CD4-positive, alpha-beta T cell treated with Interleukin-12 subunit alpha and Interleukin-12 subunit beta, for 1 hour (primary cell): ENCODE measurements around the gene SORCS2.
"Not testable (repeated sequence)": the region's sequence is repeated elsewhere in the genome, so short reads cannot be mapped to it uniquely, and the experiment has no call there.

Source experiments
- DNase-seq: peaks from one replicate; pipeline ENCODE4 v3.0.0-alpha.2; 2020

SORCS2 gene

DNA sequence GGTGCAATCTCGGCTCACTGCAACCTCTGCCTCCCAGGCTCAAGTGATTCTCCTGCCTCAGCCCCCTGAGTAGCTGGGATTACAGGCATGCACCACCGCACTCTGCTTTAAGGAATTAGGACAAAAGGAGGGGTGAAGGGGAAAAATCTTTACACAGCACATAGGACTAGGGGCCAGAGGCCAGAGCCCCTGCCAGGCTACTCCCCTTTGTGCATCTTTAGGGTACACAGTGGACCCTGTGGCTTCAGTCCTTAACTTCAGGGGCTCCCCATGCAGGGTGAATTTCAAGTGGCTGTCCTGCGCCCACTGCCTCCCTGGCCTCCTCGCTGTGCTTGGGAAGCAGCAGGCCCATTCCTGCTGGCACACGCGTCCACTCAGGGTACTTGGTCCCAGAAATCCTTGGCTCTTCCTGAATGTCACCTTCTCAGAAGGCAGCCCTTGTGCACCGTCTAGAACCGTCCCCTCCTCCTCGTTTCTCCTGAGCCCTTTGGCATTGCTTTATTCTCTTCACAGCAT, 381.3 kb downstream of the SORCS2 start:
- no peak for DNase-seq

DNA sequence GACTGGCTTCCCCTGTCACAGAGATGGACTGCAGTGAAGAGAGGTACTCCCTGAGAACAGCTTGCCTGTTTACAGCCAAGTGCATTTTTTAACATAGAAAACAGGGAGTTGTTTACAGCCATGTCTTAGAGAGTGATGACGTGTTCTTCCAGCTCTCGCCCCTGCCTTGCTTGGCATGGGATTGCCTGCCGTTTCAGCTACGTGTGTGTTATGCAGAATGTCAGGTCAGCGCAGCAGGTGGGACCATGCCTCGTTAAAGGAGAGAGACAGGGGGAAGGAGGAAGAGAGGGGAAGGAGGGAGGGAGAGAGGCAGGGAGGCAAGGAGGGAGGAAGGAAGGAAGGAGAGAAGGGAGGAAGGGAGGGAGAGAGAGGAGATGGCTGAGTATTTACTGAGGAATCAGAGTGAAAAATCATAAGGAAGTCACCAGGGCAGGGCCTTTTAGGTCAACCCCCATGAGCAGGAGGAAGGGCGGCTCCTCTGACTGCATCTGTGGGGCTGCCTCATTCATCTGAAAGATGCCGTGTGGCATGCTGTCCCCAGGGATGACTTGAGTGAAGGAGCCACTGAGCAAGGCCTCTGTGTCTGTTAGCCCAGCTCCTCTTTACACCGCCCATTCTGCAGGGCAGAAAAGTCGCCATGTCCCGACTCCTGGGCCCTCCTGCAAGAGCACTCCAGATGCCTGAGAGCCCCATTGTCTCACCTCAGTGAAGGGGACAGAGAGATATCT, 382.1 kb downstream of the SORCS2 start:
- DNase-seq, result no peak

DNA sequence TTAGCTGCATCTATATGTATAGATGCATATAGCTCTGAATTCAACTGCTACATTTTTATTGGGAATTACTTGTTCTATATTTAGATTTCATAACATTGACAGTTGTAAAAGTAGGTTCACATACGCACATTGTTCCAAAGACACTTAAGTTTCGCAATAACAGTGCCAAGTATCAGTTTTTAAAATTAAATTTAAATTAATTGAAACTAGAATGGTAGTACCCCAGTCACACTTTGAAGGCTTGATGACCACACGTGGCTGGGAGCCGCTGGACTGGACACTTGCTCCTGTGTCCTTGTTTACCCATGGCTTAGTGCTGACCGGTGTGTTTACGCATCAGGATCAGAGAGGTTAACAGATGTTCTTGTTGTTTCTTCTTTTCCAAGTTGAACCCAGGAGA, 383.1 kb downstream of the SORCS2 start:
- no peak for DNase-seq

DNA sequence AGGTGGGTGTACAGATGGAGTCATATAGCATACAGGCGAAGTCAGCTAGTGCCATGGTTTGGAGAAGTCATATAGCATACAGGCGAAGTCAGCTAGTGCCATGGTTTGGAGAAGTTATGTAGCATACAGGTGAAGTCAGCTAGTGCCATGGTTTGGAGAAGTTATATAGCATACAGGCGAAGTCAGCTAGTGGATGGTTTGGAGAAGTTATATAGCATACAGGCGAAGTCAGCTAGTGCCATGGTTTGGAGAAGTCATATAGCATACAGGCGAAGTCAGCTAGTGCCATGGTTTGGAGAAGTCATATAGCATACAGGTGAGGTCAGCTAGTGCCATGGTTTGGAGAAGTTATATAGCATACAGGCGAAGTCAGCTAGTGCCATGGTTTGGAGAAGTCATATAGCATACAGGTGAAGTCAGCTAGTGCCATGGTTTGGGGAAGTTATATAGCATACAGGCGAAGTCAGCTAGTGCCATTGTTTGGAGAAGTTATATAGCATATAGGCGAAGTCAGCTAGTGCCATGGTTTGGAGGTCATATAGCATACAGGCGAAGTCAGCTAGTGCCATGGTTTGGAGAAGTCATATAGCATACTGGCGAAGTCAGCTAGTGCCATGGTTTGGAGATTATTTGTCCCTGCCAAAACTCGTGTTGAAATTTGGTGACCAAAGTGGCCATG, 385.2 kb downstream of the SORCS2 start:
- not testable (repeated sequence) for DNase-seq

DNA sequence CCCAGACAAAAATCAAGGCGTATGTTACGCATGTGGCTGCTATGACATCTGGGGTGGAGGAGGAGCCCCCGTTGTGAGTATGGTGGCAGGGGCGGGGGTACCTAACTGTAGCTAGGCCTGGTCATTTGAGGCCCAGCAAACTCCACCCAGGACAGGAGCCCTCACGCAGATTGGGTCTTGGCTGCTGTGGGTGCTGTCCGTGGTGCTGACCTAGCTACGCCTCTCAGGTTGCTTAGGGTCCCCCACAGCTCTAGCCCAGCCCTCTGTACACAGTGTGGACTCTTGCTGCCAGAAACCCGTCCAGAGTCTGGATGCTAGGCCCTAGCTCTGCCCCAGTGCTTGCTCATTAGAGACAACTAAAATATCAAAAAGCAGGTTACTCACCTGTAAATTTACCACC, 389.1 kb downstream of the SORCS2 start:
- no peak for DNase-seq

DNA sequence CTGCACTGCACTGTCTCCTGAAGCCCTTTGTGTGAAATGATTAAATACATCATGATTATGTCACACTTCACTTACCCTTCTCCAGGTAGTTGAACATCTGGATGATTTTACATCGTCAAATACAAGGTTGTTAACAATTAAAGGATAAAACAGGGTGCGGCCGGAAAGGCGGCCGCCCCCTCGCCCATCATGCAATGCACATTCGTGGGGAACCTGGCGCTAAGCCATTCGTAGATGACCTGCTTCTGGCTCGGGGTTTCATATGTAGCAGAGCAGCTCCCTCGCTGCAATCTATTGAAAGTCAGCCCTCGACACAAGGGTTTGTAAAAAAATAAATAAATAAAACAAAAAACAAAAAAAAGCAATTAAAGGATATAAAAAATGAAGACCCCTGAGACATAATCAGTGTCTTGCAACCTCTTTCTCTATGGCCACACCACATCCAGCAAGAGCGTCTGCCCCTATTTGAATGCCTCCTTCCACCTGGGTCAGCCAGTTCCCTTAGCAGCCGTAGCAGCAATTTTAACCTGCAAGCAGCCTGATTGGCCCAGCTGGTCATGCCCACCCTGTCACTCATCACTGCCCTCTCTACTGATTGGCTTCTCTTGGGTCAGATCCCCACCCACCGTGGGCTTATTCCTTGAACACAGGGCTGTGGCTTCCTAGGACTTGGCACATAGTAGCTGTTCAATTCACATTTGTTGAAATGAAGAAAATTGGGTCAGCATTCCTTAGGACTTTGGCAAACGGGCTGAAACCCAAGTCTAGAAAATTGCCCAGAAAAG, 390.2 kb downstream of the SORCS2 start:
- no peak for DNase-seq

DNA sequence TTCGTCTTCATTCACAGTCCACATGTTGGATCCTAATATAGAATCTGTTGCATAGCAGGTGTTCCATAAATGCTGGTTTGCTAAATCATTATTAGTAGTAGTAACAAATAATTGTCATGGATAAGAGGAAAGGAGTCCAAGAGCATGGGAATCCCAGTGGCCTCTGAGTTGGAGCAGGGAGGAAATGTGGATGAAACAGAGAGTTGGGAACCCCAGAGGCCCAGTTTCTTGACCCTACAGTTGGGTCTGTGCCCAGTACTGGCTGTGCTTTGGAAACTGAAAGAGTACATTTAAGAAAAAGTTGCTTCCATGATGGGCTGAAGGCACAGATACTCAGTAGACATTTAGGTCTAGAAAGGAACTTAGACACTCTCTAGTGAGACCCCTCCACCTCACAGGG, 391.8 kb downstream of the SORCS2 start:
- DNase-seq, result no peak

DNA sequence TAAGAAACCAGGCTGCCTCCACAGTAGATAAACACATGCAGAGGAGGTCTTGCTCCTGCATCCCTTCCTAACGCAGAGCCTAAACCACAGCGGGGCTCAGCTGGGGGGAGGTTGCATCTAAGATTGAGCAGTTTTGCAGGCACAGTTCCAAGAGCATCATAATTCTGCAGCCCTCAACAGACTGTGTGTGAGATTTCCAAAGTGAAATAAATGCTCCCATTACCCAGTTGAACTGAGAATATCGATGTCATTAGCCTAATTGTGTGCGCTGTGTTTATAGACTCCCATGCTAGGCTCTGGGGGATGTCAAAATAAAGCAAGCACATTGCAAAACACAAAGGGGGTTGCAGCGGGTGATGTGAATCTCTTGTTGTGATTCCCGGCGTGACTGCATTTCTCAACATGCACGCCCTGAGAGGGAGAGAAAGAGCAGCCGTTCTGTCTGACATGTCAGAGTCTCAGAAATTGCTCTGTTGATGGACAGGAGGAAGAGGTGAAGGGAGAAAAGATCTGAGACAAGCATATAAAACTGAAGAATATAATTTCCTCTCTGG, 392.3 kb downstream of the SORCS2 start:
- DNase-seq, result no peak

DNA sequence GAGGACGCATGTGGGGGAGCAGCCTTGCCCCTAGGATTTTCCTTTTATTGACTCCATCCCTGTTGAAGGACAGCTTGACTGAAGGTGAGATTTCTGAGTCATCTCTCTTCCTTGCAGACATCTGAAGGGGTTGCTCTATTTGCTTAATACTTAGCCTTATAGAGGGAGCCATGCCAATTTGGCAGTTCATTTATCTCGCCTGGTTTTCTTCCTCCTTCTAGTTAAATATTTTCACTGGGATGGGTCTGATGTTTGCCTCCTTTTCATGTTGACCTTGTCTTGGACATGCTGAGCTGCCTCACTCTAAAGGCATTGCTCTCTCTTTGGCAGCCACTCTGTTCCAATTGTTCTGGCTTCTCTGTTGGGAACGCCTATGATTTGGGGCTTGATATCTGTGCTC, 393.4 kb downstream of the SORCS2 start:
- no peak for DNase-seq

DNA sequence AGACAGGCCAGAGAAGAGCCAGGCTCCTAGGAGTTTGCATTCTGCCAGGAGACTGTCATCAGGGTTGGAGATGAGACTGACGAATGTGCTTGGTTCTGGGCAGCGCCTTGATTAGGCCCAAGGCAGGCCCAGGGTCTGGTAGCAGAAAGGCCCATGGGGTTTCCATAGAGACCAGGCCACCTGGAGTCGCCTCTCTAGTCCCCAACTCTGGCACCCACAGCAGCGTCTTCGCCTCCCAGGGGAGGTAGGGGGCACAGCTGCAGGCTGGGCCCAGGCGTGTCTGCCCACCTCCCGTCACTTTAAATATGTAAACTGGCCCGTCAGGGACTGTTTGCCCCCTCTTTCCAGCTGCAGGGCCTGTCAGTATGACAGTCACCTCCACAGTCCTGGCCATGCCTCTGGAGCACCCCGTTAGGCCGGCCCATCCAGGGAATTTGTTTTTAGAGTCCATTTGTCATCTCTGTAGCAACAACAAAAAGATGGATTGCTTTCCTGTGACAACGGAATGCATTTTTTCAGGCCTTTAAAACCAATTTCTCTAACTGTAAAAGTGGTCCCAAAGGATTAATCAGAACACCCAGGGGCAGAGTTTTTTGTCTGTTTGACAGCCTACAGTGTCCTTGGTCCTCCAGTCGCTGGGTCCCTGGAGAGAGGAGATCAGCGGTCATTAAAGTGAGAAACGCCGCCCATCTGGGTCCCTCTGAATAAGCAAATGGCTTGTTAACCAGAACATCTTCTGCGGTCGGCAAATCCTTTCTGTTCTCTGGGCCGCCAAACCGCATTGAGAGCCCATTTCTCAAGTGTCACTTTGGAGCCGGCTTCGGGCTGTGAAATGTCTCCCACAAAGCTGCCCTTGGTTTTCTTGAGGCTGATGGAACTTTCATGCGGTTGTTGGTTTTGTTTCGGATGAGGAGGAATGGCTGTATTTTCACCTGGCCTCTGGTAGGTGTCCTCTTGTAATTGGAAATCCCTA, 395.4 kb downstream of the SORCS2 start:
- no peak for DNase-seq

DNA sequence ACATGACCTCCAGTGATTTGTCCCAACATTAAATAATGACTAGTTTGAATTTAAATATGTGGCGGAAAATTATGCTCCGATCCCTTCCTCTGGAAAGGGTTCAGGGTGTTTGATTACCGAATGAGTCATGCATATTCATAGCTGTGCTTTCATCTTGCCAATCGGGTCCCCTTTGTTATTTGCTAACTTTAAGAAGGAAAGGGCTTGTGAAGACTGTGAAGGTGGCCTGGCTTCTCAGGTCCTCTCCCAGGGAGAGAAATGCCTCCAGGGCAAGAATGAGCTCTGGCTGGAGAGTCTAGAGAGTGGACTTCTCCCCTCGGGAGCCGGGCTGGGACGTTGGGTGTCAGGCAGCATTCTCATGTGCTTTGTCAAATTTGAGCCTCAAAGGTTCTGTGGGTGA, 397.9 kb downstream of the SORCS2 start:
- no peak for DNase-seq

DNA sequence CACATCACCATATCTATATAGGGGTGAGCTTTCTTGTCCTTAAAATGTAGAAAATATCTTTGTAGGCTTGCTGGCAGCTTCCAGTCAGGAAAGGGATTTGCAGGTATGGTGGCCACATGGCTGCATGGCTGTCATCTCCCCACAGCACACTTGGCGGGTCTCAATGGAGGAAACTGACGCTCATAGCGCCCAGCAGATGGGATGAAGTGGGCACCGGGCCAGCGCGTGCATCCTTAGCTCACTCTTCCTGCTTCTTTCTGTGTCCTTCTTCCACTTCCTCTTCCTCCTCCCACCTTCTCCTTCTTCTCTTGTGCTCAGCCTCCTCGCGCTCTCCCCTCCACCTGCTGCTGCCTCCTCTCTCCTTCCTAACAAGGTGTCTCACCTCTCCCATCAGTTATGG, 398.6 kb downstream of the SORCS2 start:
- no peak for DNase-seq

DNA sequence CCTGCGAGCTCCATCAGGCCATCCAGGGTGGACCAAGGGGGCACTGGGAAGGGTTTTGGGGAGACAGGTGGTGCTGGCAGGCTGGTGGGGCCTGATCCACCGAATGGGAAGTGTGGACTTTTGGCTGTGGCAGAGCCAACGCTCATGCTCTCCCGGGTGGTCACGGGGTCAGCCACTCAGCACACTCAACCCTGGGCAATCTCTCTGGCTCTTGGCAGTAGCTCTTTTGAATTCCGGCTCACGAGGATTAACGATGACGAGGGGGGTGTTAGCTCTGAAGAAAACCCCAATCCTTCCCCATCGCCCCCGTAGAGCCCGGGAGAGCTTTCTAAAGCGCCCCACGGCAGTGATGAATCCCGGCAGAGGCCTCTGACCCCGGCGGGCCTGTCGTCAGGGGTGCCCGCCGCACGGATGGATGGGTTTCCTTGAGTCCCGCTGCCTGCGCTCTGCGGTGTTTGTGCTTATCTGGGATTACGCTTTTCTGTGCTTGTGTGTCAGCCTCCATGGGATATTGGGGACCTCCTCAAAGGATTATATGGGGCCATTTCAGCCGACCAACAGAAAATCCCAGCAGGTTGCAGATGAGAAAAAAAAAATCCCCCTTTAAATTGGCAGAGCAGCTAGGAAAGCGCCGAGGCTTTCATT, 399.2 kb downstream of the SORCS2 start:
- no peak for DNase-seq

DNA sequence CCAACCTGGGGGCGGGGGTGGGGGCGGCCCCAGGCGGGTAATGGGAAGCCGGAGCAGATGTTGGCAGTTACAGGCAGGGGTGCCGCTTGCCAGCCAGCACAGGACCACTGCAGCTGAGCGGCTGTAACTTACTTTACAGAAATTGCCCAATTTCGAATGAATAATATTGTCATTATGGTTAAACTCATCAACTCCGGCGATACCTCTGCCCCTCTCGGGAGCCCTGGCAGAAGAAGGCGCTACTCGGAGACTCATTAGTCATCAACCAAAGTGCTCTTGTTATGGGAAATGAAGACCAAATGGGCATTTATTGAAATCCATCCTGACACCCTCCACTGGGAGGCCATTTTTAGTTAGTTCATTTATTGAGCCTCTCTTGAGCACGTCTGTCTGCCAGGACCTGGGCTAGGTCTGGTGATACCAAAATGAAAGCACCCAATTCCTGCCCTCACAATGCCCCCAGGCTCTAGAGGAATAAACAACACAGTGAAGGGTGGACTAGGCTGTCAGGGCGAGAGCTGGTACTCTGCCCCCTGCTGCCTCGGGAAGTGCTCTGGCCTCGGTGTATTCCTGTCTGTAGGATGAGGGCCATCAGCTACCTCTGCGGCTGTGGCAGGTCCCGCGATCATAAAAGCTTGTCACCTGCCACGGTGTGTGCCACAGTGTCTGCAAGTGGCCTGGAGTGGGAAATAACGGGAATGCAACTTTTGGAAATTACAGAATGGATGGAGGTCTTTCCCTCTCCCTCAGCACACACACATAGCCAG, 401.5 kb downstream of the SORCS2 start:
- DNase-seq, result no peak

DNA sequence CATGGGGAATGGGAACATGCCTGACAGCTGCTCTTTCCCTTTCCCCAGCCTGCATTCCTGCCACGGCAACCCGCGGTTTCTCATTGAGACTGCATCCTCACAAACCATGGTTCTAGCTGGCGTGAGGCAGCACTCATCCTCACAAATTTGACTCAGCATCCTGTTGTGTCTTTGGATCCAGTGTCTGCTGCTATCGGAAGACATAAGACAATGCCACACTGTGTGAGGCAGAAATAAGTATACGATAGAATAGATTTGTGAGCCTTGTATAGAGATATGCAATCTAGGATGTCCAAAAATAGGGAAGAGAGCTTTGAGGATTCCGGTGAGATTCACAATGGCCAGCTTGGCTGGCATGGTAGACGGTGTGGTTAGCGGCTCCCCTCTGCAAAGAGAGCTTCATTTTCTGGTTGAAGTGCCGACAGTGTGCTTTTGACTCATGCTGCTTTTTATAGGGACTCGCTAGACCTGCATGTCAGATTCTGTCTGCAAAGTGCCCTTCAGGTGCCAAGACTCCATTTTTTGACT, 403.7 kb downstream of the SORCS2 start:
- DNase-seq, result no peak

DNA sequence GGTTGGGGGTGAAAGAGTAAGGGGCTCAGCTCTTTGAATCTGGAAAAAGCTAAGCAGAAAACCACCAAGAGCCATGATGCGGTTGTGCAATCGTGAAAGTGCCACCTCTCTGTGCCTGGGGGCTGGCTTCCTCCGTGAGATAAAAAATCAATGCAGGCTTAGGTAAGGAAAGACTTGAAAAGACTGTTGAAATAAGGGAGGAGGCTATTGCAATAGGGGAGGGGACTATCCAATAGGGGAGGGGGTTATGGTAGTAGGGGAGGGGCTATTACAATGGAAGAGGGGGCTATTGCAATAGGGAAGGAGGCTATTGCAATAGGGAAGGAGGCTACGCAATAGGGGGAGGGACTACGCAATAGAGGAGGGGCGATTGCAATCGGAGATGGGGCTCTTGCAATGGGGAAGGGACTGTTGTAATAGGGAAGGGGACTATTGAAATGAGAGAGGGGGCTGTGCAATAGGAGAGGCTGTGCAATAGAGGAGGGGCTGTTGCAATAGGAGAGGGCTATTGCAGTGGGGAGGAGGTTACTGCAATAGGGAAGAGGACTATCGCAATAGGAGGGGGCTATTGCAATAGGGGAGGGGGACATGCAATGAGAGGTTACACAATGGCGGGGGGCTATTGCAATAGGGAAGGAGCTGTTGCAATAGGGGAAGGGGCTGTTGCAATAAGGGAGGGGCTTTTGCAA, 404.7 kb downstream of the SORCS2 start:
- DNase-seq, result no peak

DNA sequence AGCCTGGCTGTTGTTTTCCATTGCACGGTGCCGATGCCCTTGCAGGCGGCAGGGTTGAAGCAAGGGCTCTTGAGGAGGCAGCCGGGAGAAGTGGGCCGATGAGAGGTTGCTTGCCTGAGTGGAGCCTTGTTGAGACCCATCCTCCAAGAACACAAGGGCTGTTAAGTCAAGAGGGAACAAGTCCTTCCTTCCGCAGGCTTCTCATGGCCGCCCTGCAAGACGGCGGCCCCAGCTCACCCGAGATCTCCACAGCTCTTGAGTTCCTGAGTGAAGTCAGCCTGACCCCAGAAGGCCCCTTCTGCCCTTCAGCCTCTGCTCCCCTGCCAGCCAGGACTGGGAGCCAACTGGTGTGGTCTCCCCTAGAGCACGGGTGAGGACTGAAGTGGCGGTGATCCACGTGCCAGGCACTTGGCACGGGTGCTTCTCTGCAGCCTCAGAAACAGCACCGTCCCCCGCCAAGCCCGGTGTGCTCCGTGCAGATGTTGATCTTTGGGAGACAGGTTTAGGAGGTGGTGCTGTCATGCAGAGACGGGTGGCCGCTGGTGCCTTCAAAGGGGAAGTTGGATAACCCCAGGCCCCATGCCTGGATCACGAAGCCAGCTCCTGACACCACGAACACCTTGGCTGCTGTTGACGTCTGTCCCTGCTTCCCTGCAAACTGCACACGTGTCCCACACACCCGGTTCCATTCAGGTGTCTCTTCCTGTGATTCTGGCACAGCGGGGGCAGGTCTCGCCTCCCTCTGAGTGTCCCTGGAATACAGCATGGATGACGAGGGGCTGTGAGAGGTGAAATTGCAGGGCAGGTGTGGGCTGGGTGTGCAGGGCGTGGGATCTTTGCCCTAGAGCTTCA, 406.8 kb downstream of the SORCS2 start:
- no peak for DNase-seq

DNA sequence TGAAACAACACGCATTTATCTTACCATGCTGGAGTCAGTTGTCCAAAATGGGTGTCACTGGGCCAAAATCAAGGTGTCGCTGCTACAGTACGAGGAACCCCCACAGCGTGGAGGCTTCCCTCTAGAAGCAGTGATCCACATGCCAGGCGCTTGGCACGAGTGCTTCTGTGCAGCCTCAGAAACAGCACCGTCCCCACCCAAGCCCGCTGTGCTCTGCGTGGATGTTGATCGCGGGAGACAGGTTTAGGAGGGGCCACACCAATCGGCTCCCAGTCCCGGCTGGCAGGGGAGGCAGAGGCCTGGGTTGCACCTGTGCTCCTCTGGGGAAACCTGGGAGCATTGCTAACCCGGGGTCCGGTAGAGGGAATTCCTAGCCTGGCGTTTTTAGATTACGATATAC, 407.9 kb downstream of the SORCS2 start:
- no peak for DNase-seq

DNA sequence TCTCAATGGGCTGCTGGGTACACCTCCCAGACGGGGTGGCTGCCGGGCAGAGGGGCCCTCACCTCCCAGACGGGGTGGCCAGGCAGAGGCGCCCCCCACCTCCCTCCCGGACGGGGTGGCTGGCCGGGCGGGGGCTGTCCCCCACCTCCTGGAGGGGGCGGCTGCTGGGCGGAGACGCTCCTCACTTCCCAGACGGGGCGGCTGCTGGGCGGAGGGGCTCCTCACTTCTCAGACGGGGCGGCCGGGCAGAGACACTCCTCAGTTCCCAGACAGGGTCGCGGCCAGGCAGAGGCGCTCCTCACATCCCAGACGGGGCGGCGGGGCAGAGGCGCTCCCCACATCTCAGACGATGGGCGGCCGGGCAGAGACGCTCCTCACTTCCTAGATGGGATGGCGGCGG, 409.8 kb downstream of the SORCS2 start:
- not testable (repeated sequence) for DNase-seq
